HPDE6-E6E7 (cell line): ENCODE results near the gene MYH11.
"Not testable (repeated sequence)": the region's sequence is repeated elsewhere in the genome, so short reads cannot be mapped to it uniquely, and the experiment has no call there.

ENCODE experiments used
- DNase-seq: peaks from one replicate; pipeline ENCODE4 v3.0.0; 2011; ENCODE audit warnings: missing footprints; ENCODE audit errors: extremely low spot score

The MYH11 gene

GRCh38 chr16:15810949-15811348 is 45.9 kb downstream of the MYH11 start:
- DNase-seq = no peak

- no peak for DNase-seq
These were observed 46.4 kb downstream of the MYH11 start for GRCh38 chr16:15810411-15810810.

- DNase-seq = not testable (repeated sequence)
These were observed 47.5 kb downstream of the MYH11 start for GRCh38 chr16:15809297-15809696.

GRCh38 chr16:15808071-15808470 is 48.8 kb downstream of the MYH11 start:
- no peak for DNase-seq

- no peak for DNase-seq
These were observed 49.2 kb downstream of the MYH11 start for GRCh38 chr16:15807603-15808009.

- no peak for DNase-seq
These were observed 53.2 kb downstream of the MYH11 start for GRCh38 chr16:15803618-15804017.

- DNase-seq = no peak
These were observed 56.9 kb downstream of the MYH11 start for GRCh38 chr16:15799851-15800495.

GRCh38 chr16:15798671-15799070 is 58.2 kb downstream of the MYH11 start:
- no peak for DNase-seq

- no peak for DNase-seq
These were observed 59.9 kb downstream of the MYH11 start for GRCh38 chr16:15796885-15797284.

GRCh38 chr16:15795615-15796014 is 61.2 kb downstream of the MYH11 start:
- no peak for DNase-seq

- no peak for DNase-seq
These were observed 64.3 kb downstream of the MYH11 start for GRCh38 chr16:15792563-15792971.

- DNase-seq = no peak
These were observed 66.4 kb downstream of the MYH11 start for GRCh38 chr16:15790458-15790857.

- not testable (repeated sequence) for DNase-seq
These were observed 67.0 kb downstream of the MYH11 start for GRCh38 chr16:15789816-15790215.

- no peak for DNase-seq
These were observed 68.0 kb downstream of the MYH11 start for GRCh38 chr16:15788846-15789239.

GRCh38 chr16:15786501-15786900 is 70.3 kb downstream of the MYH11 start:
- no peak for DNase-seq

- DNase-seq = no peak
These were observed 71.3 kb downstream of the MYH11 start for GRCh38 chr16:15785386-15786059.

GRCh38 chr16:15783985-15784384 is 72.8 kb downstream of the MYH11 start:
- no peak for DNase-seq

- DNase-seq = no peak
These were observed 74.1 kb downstream of the MYH11 start for GRCh38 chr16:15782573-15783365.

- DNase-seq = no peak
These were observed 75.2 kb downstream of the MYH11 start for GRCh38 chr16:15781650-15782049.

- DNase-seq = no peak
These were observed 76.0 kb downstream of the MYH11 start for GRCh38 chr16:15780805-15781204.

GRCh38 chr16:15779664-15780351 is 77.0 kb downstream of the MYH11 start:
- DNase-seq = no peak

GRCh38 chr16:15778999-15779614 is 77.7 kb downstream of the MYH11 start:
- DNase-seq = no peak
